Nephron (organoid): Measurements from ENCODE around the gene OCA2.

Experiments used
- H3K27ac Mint-ChIP-seq, 3 experiments: 2 replicates each; pipeline ENCODE4 v1.8.0; 2020; ENCODE audit warnings: mixed read lengths in 3 of 3, mild to moderate bottlenecking in 2 of 3, moderate library complexity in 1 of 3
- H3K27me3 Mint-ChIP-seq: 2 replicates; pipeline ENCODE4 v1.8.0; 2021; ENCODE audit warnings: low read depth, mild to moderate bottlenecking, moderate library complexity, mixed read lengths
- H3K36me3 Mint-ChIP-seq: 2 replicates; pipeline ENCODE4 v1.8.0; 2020; ENCODE audit warnings: low read depth, mixed read lengths
- H3K4me1 Mint-ChIP-seq: 2 replicates; pipeline ENCODE4 v1.8.0; 2020; ENCODE audit warnings: mixed read lengths
- H3K4me3 Mint-ChIP-seq, 3 experiments: 2 replicates each; pipeline ENCODE4 v1.8.0; 2020; ENCODE audit warnings: mild to moderate bottlenecking in 3 of 3, mixed read lengths in 3 of 3, moderate library complexity in 2 of 3
- H3K9me3 Mint-ChIP-seq: 2 replicates; pipeline ENCODE4 v1.8.0; 2020; ENCODE audit warnings: mixed read lengths
- CTCF ChIP-seq, 3 experiments: fragments of 200-600 bp; sonication (generic); IDR thresholded peaks; one replicate each; pipeline ENCODE4 v1.5.0; 2021; ENCODE audit warnings: antibody characterized with exemption in 3 of 3; ENCODE audit not compliant: unreplicated experiment in 3 of 3

OCA2 gene

GRCh38 chr15:28107904-28108275 is 8.8 kb upstream of the OCA2 start:
- H3K27ac Mint-ChIP-seq, result peak overlapping the region in 1 of 3 experiments; percentile 46
- TF ChIP-seq CTCF (IDR thresholded peaks at IDR 0.05; ENCODE audit: unreplicated experiment in 3 of 3), result no peak
- peak overlapping the region; percentile 61 to 86 (median 71) for H3K4me3 Mint-ChIP-seq
- peaks cover 27% of the 10 kb centered on the region for H3K27me3 Mint-ChIP-seq
- peaks cover 4% of the 10 kb centered on the region for H3K4me1 Mint-ChIP-seq
- no peaks in the 10 kb centered on the region for H3K9me3 Mint-ChIP-seq
- H3K36me3 Mint-ChIP-seq, result peaks cover 30% of the 10 kb centered on the region

- no peak for TF ChIP-seq CTCF (IDR thresholded peaks at IDR 0.05; ENCODE audit: unreplicated experiment in 3 of 3)
- Mint-ChIP-seq H3K36me3 (peaks cover 24% of the 10 kb centered on the region), H3K4me3 (peak overlapping the region; percentile 86 to 92 (median 91))
These were observed 8.2 kb upstream of the OCA2 start for GRCh38 chr15:28107111-28107903.

GRCh38 chr15:28106294-28107110 is 7.4 kb upstream of the OCA2 start:
- TF ChIP-seq CTCF (IDR thresholded peaks at IDR 0.05; ENCODE audit: unreplicated experiment in 3 of 3), result no peak
- Mint-ChIP-seq H3K27me3 (peaks cover 27% of the 10 kb centered on the region), H3K4me1 (peaks cover 4% of the 10 kb centered on the region), H3K36me3 (peaks cover 16% of the 10 kb centered on the region), H3K9me3 (no peaks in the 10 kb centered on the region), H3K4me3 (peak overlapping the region; percentile 52 to 72 (median 71)), H3K27ac (no peak overlapping the region)

More at GRCh38 chr15:28107111-28107903, 8.2 kb upstream of the OCA2 start:
- H3K4me1 Mint-ChIP-seq, result peaks cover 4% of the 10 kb centered on the region
- peaks cover 27% of the 10 kb centered on the region for H3K27me3 Mint-ChIP-seq
- H3K27ac Mint-ChIP-seq, result peak overlapping the region in 1 of 3 experiments; percentile 79
- H3K9me3 Mint-ChIP-seq, result no peaks in the 10 kb centered on the region

- H3K36me3 Mint-ChIP-seq, result peaks cover 9% of the 10 kb centered on the region
- no peak overlapping the region for H3K27ac Mint-ChIP-seq
- H3K4me1 Mint-ChIP-seq, result peaks cover 4% of the 10 kb centered on the region
- peak overlapping the region; percentile 52 to 72 (median 71) for H3K4me3 Mint-ChIP-seq
- no peak for TF ChIP-seq CTCF (IDR thresholded peaks at IDR 0.05; ENCODE audit: unreplicated experiment in 3 of 3)
- peaks cover 27% of the 10 kb centered on the region for H3K27me3 Mint-ChIP-seq
- H3K9me3 Mint-ChIP-seq, result no peaks in the 10 kb centered on the region
These were observed 6.7 kb upstream of the OCA2 start for GRCh38 chr15:28105793-28106192.

GRCh38 chr15:28105224-28105791 is 6.2 kb upstream of the OCA2 start:
- TF ChIP-seq CTCF (IDR thresholded peaks at IDR 0.05; ENCODE audit: unreplicated experiment in 3 of 3), result no peak
- Mint-ChIP-seq H3K36me3 (peaks cover 5% of the 10 kb centered on the region), H3K4me1 (peaks cover 3% of the 10 kb centered on the region), H3K27me3 (peaks cover 26% of the 10 kb centered on the region), H3K4me3 (peak overlapping the region; percentile 52 to 72 (median 71)), H3K9me3 (no peaks in the 10 kb centered on the region), H3K27ac (peak overlapping the region in 1 of 3 experiments; percentile 45)
